NCI-H2081 treated with DMSO at 0.1 percent for 48 hours (cell line): ENCODE results near the gene HTRA3.

Experiments used
- DNase-seq: peaks from one replicate; lab custom pipeline; 2025; lab: John Stamatoyannopoulos, UW

The HTRA3 gene

DNA sequence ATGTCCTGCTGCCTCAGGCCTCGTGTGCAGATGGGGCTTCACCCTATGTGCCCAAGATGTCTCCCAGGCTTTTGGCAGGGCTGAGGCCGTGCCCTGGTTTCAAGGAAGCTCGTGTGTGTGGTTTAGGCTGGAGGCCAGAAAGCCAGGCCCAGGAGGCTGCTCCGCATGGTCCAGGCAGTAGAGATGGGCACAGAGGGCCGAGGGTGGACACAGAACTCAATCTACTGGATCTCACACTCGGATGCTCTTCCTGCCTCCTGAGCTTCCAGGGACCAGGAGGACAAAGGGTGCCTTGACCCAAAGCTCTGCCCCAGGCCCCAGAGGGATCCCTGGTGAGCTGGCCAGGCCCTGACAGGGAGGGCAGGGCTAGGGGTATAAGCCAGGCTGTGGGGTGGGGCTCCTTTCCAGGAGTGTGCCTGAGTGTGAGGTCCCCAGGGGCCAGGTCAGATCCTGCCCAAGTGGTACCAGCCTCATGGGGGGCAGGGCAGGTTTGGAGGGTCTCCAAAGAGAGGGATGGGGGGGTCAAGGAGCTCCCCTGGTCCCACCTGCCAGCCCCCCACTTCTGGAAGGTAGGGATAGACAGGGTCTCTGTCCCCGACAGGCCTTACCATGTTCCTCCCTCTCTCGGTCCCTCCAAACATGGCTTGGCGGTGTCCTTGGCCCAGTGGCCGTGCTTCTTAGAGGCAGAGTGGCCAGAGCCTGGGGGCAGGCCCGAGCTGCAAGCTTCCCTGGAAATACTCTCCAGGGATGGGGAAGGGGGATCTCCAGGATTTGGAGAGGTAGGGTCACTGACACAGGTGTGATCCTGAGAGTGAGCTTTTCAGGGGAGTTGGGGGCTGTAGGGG is 23.8 kb downstream of the HTRA3 start:
- DNase-seq: no peak

GRCh38 chr4:8294036-8294435 is 24.5 kb downstream of the HTRA3 start:
- no peak for DNase-seq

DNA sequence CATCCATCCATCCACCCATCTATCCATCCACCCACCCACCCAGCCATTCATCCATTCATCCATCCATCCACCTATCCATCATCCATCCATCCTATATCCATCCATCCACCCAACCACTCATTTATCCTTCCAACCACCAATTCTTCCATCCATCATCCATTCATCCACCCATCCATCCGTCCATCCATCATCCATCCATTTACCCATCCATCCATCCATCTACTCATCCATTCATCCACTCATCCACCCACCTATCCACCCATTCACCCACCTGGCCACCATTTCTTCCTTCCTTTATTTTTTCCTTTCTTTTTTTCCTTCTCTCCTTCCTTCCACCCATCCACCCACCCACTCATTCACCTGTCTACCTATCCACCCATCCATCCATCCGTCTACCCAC is 25.2 kb downstream of the HTRA3 start:
- no peak for DNase-seq

- DNase-seq: no peak
These were observed 25.9 kb downstream of the HTRA3 start for GRCh38 chr4:8295471-8295870.

DNA sequence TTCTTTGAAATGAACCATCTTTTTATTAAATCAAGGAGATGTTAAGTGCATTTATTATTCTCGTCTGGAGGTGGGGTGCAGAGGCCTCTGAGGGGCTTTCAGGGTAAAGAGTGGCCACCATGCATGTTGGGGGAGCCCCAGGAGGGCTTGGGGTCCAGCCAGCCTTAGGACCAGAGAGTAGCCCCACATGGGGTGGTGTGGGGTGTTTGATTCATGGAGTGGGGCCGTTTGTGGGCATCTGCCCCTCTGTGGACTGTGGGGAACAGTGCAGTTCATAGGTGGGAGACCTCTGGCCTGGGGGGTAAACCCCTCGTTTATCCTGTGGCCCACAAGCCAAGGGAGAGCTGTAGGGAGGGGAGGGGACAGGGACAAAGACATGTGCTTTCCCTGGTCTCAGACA is 26.9 kb downstream of the HTRA3 start:
- DNase-seq: no peak

DNA sequence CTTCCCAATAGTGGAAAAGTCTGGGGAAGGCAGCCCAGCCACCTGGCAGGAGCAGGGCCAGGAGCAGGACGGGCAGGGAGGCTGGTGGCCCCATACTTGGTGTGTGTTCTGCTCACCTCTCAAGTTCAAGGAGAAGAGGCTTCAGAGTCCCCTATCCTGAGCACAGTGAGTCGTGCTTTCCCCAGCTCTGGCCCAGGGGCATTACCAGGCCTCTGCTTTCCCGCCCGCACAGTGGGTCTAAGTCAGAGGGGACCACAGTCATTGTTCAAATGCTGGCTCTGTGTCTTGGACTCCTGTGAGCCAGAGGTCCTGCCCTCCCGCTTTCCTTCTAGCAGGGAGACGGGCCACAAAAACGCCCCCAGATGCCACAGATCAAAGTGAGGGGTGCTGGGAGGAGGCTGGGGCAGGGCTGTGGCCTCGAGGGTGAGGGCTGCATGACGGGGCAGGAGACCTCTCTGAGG is 27.6 kb downstream of the HTRA3 start:
- DNase-seq: no peak

GRCh38 chr4:8297691-8298485 is 28.3 kb downstream of the HTRA3 start:
- DNase-seq: no peak

- DNase-seq: no peak
These were observed 31.3 kb downstream of the HTRA3 start for GRCh38 chr4:8300832-8301231.

- DNase-seq: no peak
These were observed 32.5 kb downstream of the HTRA3 start for GRCh38 chr4:8301851-8302730.

DNA sequence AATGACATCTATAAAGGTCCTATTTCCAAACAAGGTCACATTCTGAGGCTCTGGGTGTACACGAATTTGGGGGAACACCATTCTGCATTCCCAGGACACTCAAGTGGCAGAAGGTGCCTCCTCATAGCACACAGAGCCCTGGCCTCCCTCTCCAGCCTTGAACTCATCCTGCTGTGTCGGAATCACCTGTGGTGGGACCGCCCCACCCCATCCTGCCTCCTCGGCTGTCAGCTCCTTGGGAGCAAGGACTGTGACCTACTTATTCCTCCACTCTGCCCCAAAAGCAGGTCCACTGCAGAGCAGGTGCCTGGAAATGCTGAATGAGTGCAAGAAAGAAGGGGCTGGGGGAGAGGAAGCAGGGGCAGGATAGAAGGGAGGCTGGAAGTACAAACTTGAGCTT is 33.5 kb downstream of the HTRA3 start:
- DNase-seq: no peak

DNA sequence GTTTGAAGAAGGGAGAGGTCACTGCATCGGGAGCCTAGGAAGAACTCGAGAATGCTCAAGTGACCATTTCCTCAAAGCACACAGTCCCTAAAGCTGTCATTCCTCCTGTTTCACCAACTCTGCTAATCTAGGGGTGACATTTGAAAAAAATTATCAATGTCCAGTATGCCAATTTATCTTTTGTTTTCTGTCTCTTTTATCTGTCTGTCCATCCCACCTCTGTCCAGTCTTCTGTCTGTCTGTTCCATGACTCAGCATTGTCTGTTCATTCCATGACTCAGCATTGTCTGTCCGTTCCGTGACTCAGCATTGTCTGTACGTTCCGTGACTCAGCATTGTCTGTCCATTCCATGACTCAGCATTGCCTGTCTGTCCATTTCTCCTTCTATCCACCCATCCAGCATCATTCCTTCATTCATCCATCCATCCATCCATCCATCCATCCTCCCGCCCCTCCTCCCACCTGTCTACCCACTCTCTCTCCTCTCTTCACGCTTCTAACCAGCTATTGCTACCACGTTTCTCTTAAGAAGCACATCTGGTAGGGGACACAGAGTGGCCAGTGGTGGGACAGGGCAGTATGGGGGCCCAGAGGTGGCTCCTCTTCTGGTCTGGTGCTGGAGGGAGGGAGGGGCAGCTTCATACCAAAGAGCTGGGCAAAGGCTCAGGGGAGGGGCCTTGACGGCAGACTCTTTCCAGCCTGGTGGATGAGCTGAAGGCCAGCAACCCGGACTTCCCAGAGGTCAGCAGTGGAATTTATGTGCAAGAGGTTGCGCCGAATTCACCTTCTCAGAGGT is 34.1 kb downstream of the HTRA3 start:
- no peak for DNase-seq

DNA sequence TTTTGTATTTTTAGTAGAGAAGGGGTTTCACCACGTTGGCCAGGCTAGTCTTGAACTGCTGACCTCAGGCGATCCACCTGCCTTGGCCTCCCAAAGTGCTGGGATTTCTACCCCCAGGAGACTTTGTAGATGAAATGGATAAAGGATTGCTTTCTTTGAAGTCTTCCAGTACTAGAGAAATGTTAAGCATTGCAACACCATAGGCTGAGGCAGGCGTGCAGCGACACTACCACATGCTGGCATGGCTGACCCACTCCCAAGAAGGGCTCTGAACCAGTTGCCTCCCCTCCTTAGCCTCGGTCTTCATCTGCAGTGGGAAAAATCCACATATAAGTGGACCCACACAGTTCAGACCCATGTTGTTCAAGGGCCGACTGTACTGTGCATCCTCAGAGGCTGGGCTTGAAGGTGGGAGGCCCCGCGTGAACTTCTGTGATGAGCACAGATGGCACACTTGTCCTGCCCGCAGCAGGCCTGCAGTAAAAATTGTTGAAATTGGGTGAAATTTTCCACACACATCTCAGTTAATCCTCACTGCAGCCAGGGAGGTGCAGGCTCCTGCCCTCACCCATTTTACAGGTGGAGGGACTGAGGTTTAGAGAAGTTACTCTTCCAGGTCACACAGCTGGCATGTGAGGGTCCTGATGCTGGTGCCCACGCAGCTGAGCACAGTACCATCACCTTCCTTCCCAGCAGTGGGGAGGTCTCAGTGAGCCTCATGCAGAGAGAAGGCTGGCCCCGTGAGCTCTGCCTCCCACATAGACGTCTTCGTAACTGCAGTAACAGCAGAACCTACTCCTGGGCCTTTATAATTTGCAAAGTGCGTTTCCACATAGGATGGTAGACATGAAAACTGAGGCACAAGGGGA is 35.5 kb downstream of the HTRA3 start:
- DNase-seq: no peak

DNA sequence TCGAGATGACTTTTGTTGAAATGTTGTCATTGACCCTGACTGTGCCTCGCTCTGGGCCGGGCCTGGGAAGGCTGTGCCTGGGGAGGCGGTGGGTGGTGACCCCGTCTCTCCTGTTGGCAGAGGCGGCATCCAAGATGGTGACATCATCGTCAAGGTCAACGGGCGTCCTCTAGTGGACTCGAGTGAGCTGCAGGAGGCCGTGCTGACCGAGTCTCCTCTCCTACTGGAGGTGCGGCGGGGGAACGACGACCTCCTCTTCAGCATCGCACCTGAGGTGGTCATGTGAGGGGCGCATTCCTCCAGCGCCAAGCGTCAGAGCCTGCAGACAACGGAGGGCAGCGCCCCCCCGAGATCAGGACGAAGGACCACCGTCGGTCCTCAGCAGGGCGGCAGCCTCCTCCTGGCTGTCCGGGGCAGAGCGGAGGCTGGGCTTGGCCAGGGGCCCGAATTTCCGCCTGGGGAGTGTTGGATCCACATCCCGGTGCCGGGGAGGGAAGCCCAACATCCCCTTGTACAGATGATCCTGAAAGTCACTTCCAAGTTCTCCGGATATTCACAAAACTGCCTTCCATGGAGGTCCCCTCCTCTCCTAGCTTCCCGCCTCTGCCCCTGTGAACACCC is 36.4 kb downstream of the HTRA3 start:
- DNase-seq: no peak

DNA sequence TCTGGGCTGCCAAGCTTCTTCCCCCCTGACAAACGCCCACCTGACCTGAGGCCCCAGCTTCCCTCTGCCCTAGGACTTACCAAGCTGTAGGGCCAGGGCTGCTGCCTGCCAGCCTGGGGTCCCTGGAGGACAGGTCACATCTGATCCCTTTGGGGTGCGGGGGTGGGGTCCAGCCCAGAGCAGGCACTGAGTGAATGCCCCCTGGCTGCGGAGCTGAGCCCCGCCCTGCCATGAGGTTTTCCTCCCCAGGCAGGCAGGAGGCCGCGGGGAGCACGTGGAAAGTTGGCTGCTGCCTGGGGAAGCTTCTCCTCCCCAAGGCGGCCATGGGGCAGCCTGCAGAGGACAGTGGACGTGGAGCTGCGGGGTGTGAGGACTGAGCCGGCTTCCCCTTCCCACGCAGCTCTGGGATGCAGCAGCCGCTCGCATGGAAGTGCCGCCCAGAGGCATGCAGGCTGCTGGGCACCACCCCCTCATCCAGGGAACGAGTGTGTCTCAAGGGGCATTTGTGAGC is 37.0 kb downstream of the HTRA3 start:
- no peak for DNase-seq

DNA sequence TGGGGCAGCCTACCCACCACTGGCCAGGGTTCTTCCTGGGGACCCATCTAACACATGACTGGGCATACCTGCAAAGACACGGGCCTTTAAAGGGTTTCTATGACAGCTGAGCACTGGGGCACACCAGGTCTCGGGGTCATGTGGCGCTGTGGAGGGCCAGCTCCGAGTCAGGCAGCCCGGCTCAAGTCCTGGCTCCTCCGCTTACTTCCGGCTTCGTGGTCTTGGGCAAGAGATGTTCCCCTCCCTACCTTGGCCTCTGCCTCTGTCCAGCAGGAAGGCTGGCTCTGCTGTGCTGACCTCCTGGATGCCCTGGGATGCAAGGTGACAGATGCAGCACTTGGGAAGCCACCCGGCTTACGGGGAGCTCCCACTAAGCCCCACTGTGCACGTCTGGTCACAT is 37.6 kb downstream of the HTRA3 start:
- DNase-seq: no peak

- no peak for DNase-seq
These were observed 38.2 kb downstream of the HTRA3 start for GRCh38 chr4:8307714-8308113.

DNA sequence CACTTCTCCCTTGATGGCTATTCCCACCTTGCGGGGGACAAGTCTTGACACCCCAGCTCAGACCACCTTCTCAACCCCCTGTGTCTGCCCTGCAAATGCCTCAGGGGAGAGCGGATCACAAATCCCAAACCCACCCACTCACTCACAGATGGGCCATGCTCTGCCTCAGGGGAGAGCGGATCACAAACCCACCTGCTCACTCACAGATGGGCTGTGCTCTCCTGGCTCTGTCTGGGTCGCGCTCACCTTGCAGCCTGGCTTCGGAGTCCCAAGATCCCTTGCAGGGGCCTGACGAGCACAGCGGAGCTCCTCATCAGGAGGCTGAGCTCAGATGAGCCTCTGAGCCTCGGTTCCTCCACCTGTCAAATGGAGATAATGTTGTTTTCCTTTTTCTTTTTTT is 38.6 kb downstream of the HTRA3 start:
- DNase-seq: no peak

- no peak for DNase-seq
These were observed 39.6 kb downstream of the HTRA3 start for GRCh38 chr4:8308856-8309771.

DNA sequence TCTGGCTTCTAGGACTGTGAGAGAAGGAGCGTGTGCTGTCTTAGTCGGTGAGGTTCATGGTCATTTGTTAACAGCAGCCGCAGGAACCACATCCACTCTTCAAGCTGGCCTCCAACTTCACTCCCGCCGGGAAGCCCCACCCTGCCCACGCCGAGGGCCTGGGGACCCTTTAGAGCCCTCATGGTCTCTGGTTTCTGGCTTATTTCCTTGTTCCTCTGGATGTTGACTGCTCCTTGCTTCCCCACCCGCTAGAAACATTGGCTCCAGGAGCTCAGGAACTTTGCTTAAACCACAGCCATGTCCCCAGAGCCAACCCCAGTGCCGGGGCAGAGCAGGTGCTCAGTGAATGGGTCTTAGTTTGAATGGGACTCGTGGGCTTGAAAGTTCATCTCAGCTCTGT is 40.8 kb downstream of the HTRA3 start:
- DNase-seq: no peak
